GM19099 (cell line): ENCODE measurements around the gene ZNF891.

Experiments
- POLR2A ChIP-seq: IDR thresholded peaks from 3 replicates; pipeline ENCODE4 v1.6.1; 2011; ENCODE audit warnings: low read depth; ENCODE audit not compliant: insufficient read length; ENCODE audit errors: extremely low read depth

The ZNF891 gene

GRCh38 chr12:133083345-133083744 lies 46.7 kb downstream of the ZNF891 start:
- no peak for TF ChIP-seq POLR2A

GRCh38 chr12:133081159-133081780 lies 48.8 kb downstream of the ZNF891 start:
- TF ChIP-seq POLR2A: no peak

GRCh38 chr12:133080368-133081158 lies 49.5 kb downstream of the ZNF891 start, which contains the start of gene ZNF140:
Gene ZNF140 (plus strand): TSS chr12:133080923. CDS start chr12:133081321, 398 bp downstream.
- TF ChIP-seq POLR2A: peak; percentile 67

GRCh38 chr12:133080026-133080367 lies 50.1 kb downstream of the ZNF891 start:
- TF ChIP-seq POLR2A: no peak

- no peak for TF ChIP-seq POLR2A
Measured at GRCh38 chr12:133073836-133074235, 56.2 kb downstream of the ZNF891 start.

GRCh38 chr12:133063556-133063955 lies 66.5 kb downstream of the ZNF891 start:
- no peak for TF ChIP-seq POLR2A

GRCh38 chr12:133061954-133062353 lies 68.1 kb downstream of the ZNF891 start:
- no peak for TF ChIP-seq POLR2A

GRCh38 chr12:133058203-133059113 lies 71.6 kb downstream of the ZNF891 start:
- TF ChIP-seq POLR2A: no peak

GRCh38 chr12:133057446-133057845 lies 72.6 kb downstream of the ZNF891 start:
- no peak for TF ChIP-seq POLR2A
